HG02970 (cell line): ENCODE results near the gene LRP1-AS.

Experiments used
- ATAC-seq: cut with Tn5 transposase; IDR thresholded peaks from one replicate; pipeline ENCODE4 v1.9.1; 2021; ENCODE audit warnings: mild to moderate bottlenecking, moderate library complexity, moderate number of reproducible peaks; ENCODE audit not compliant: unreplicated experiment, low FRiP score

LRP1-AS gene

DNA sequence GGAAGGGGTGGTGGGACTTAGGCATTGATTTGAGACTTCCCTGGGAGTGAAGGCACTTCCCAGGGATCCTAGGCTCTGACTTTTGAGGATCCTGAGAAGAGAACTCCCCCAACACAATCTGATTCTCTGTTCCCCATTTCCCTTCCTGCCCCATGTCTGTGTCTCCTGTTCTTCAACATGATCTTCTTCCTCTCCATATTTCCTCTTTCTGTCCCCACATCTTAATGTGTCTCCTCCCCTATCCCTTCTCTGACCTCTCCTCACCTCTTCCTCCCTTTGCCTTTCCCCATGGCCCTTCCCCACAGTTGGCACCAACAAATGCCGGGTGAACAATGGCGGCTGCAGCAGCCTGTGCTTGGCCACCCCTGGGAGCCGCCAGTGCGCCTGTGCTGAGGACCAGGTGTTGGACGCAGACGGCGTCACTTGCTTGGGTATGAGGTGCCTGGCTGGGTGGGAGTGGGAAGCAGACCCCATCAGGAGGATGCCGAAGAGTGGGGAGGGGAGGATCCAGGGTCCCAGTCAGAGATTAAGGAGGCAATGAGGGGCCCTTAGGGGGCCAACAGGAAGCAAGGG is 15.2 kb upstream of the LRP1-AS start:
- no peak for ATAC-seq

DNA sequence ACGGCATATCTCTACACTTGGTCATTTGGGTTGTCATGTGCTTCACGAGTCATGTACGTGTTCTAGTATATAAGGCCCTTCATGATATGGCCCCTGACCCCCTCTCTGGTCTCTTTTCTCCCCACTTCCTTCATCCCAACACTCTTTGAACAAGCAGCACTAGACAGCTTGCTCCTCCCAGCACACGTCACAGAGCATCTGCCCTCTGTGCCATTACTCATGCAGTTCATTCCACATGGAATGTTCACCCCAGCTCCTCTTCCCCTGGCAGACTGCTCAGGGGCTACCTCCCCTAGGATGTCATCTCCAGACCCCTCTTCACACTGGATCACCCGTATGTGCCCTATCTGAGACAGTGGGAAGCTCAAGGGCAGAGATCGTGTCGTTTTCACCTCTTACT is 14.1 kb upstream of the LRP1-AS start:
- no peak for ATAC-seq

DNA sequence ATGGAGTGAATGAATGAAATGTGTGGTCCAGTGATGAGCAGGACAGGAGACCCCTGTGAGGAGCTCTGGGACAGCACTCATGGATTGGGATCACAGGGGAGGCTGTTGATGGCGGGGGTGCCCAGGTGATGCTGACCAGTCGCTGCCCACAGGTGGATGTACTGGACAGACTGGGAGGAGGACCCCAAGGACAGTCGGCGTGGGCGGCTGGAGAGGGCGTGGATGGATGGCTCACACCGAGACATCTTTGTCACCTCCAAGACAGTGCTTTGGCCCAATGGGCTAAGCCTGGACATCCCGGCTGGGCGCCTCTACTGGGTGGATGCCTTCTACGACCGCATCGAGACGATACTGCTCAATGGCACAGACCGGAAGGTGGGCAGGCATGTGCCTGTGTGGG is 13.3 kb upstream of the LRP1-AS start:
- ATAC-seq: no peak

DNA sequence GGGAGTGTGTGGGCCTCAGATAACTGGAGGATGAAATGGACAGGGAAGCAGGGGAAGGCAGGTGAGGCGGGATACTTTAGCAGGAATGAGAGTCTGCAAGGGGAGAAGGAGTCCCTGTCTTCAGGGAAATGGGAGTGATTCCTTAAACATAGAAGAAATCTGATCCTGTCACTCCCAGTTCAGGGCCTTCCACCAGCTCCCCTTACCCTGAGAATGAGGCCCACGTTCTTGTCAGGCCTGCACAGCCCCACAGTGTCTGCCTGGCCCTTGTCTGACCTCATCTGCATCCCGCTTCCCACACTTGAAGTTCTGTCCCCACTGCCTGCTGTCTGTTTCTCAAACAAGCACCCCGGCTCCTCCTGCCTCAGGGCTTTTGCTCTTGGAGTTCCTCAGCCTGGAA is 12.6 kb upstream of the LRP1-AS start:
- ATAC-seq: no peak

DNA sequence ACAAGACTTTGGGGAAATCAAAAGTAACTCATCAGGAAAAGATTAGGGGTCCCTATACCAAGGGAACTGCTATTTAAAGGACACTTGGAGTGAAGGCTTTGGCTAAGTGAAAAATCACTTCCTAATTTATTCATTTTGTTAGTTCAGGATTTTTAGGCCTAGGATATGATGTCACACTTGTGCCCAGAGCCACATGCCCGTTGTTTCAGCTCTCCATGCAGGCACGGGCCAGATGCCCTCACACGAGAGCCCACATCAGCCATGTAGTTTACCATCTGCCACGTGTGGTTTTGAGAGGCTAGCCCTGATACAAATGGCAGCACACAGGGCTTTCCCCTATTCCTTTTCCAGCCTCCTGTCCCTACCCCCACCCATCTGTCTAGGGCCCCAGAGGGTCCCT is 11.9 kb upstream of the LRP1-AS start:
- ATAC-seq: no peak

DNA sequence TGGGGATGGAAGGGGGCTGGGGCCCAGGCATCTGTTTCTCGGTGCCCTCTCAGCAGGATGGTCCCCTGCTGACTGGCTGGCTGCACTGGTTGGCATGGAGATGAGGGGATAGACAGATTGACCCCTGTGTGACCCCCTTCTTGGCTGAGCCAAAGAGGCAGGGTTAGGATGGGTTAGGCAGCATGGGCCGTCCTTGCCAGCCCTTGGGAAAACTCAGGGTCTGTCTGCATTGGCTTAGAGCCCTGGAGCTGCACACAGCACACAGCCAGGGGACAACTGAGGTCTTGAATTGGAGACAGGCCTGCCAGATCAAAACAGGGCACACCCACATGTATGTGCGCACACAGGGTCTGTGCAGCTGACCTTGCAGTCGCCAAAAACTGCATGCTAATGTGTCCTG is 11.2 kb upstream of the LRP1-AS start:
- ATAC-seq: no peak

DNA sequence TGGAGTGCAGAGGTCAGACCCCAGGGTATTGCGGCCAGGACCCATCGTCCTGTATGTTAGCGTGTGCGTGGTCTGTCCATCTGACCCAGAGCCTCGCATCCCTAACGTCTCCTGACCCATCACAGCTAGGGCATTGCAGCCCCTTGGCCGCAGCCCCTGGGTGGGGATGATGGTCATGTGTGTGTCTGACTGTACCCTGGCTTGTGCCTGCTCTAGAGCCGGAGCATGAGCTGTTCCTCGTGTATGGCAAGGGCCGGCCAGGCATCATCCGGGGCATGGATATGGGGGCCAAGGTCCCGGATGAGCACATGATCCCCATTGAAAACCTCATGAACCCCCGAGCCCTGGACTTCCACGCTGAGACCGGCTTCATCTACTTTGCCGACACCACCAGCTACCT is 10.8 kb upstream of the LRP1-AS start:
- no peak for ATAC-seq

DNA sequence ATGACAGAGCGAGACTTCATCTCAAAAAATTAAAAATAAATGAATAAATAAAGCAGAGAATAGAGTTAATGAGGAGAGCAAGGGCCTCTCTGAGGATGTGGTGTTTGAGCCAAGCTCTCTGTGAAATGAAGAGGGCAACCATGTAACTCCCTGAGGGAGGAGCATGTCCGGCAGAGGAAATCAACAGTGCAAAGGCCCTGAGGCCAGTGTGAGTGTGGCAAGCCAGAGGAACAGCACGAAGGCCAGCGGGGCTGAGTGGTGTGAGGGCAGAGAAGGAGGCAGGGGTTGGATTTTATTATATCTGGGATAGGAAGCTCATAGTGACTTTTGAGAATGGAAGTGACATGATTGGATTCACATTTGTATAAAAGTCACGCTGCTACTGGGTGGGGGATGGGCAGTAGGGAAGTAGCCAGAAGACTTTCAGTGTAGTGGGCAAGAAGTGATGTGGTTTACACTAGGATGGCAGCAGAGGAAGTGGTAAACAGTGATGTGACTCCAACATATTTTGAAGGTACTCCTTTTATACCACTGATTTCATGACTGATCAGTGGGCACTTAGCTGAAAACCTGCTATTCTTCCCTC is 10.3 kb upstream of the LRP1-AS start:
- no peak for ATAC-seq

DNA sequence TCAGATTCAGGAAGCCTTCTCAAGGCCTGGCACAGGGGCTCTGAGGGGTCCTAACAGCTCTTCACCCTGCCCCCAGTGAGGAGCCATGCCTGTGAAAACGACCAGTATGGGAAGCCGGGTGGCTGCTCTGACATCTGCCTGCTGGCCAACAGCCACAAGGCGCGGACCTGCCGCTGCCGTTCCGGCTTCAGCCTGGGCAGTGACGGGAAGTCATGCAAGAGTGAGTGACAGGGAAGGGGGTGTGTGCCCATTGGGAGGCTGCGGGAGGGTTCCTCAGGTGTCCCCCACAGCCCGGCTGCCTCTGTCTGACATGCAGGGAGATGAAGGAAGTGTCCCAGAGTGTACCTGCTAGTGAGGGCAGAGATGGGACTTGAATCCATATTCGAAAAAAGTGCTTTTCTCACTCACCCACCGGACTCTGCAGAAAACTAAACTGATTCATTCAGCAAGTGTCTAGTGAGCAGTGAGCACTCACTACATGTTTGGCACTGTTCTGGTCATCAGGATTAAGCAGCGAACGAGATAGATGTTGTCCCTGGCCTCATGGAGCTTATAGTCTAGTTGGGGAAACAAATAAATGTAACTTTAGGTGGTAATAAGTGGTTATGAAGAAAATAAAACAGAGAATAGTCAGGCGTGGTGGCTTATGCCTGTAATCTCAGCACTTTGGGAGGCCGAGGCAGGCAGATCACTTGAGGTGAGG is 9.4 kb upstream of the LRP1-AS start:
- ATAC-seq: no peak

DNA sequence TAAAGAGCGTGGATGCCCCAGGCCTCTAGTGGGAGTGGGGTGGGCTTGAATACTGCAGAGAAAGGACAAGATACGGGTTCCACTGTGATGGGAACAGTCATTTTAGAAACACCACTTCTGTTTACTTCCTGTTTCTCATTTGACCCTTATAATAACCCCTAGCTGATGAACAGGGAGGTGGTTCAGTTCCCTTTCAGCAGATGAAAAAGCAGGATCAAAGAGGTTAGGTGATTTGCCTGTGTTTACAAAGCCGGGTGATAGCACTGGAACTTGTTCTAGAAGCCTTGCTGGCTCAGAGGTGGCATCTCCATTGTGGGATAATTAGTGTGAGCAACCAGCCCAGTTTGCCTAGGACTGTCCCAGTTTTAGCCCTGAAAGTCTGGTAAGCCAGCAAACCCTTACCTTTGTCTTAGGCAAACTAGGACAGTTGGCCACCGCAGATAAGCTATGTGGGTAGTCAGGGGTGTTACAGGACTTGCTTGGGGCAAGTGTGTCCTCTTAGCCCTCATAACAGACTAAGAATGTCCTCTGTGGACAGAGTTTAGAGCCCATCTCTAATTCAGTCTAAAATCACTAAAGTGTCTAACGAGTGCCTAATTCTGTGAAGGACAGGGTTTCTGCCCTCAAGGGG is 7.5 kb upstream of the LRP1-AS start:
- no peak for ATAC-seq

DNA sequence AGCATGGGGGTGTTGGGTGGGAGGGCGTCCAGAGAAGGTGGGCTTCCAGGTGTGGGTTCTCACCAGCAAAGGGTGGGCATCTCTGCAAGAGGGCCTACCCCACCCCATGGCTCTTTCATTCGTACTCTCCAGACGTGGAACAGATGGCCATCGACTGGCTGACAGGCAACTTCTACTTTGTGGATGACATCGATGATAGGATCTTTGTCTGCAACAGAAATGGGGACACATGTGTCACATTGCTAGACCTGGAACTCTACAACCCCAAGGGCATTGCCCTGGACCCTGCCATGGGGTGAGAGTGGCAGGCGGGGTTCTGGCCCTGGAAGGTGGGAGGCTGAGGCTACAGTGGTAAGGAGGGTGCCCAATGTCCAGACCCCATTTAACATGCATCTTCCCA is 6.7 kb upstream of the LRP1-AS start:
- no peak for ATAC-seq

DNA sequence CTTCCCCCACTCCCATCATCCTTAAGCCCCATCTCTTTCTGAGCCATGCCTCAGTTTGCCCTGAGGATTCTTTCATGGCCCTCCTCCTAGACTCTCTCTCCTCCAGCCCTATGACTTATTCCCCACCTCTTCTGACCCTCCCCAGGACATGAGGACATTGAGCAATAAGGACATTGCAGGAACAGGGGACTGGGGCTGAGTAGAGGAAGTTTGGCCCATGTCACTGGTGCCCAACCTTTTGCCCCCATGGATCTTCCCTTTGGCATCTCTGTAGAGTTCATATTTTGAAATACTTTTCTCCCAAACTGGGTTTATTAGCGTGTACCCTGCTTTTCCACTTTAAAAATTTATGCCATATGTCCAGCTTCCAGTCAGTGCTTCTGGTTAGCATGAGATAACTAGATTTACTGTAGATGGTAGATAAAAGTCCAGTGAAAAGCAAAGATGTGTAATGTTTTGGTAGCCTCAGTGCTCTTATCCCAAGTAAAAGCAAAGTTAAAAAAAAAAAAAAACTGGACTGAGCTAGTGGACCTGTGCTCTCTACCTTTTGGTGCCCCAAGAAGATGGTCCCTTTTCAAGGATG is 6.1 kb upstream of the LRP1-AS start:
- no peak for ATAC-seq

DNA sequence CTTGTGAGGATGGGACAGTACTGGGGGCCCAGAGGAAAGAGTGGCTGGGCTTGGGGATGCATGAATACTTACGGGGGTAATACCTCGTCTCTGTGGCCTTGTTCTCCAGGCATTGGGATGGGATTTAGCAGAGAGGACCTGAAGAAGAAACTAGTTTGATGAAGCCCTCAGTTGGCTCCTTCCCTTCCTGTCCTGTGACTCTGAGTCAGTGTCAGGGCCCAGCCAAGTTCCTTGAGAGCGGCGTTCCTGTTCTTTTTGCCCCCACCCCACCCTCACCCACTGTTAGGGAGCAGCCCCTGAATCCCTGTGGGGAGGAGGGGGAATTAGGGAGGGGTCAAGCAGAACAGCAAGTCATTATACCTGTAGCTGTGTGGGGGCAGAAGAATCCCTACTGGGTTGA is 5.2 kb upstream of the LRP1-AS start:
- ATAC-seq: no peak

DNA sequence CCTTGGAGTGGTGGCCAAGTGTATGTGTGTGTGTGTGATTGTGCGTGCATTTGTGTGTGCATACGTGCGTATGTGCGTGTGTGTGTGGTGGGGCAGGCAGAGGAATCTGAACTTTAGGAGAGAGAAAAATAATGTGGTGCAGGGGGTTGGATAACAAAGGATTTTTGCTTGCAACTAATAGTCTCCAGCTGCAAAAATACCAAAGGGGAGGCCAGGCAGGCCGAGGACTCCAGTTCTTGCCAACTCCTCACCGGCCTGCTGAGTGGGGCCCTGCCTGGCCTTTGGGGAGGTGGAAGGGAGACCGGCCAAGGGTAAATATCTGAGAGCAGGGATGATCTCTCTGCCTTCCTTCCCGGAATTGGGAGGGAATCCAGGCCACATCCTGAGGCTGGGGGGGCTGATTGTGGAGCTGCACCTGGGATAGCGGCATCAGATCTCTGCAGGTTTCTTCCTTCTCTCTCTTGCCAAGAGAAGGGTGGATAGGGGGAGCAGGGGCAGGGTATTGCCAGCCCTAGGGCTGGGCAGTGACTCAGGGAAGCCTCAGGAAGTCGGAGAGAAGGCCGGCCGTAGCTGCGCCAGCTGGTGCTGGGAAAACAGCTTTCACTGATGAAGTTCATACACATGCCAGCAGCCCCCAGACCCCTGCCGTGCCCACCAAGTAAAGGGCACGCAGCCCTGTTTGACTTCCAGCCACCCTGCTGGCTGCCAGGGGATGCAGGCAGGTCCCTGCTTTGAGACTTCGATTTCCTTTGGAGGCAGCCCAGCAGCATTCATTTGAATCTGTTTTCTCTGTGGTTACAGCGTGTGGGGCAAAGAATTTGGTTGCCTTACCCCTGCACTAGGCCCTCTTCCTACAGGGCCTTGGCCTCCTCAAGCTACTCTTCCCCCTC is 4.6 kb upstream of the LRP1-AS start:
- ATAC-seq: no peak

DNA sequence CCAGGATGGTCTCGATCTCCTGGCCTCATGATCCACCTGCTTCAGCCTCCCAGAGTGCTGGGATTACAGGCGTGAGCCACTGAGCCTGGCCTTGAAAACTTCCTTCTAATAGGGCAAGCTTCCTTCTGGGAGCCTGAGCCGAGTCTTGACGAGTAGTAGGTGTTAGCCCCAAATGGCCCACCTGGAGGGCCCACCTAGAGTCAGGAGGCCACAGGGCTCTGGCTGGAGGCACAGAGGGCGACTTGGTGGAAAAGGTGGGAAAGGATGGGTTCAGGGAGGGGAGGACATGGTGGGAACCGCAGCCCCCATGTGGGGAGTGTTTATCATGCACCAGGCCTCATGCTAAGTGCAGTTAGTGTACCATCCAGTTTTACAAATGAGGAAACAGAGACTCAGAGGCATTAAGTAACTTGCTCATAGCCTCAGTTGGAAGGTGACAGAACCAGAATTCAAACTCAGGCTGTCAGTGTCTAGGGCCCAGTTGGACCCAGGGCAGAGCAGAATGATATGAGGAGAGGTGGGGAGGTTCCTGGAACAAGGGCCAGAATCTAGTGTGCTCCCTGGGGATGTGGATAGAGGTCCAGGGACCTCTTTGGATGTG is 3.1 kb upstream of the LRP1-AS start:
- ATAC-seq: no peak

DNA sequence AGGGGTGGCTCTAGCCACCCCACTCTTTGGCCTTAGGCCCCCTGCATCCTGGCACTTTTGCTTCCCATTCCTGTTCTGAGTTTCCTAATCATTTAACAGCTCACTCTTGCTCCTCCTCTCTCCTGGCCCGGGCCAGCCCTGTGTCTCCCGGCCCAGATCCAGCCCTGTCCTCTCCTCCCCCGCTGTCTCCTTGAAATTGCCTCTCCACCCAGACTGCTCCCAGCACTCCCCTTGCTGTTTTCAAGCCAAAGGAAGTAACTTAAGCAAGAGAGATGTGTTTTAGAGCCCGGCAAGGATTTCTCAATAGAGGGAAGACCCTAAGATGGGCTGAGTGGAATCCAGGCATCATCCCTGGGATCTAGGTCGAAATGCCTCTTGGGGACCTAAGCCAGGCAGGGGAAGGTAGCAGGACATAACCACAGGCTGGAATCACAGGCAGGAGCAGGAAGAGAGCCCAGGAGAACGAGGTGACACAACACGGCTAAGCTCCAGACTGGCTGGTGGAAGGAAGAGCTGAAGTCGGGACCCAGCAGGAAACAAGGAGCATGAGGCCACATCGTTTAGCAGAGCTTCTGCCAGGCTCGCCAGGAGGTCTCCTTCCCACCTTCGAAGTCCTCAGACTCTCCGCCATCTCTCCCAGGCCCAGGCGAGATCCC is 2.0 kb upstream of the LRP1-AS start:
- ATAC-seq: no peak

DNA sequence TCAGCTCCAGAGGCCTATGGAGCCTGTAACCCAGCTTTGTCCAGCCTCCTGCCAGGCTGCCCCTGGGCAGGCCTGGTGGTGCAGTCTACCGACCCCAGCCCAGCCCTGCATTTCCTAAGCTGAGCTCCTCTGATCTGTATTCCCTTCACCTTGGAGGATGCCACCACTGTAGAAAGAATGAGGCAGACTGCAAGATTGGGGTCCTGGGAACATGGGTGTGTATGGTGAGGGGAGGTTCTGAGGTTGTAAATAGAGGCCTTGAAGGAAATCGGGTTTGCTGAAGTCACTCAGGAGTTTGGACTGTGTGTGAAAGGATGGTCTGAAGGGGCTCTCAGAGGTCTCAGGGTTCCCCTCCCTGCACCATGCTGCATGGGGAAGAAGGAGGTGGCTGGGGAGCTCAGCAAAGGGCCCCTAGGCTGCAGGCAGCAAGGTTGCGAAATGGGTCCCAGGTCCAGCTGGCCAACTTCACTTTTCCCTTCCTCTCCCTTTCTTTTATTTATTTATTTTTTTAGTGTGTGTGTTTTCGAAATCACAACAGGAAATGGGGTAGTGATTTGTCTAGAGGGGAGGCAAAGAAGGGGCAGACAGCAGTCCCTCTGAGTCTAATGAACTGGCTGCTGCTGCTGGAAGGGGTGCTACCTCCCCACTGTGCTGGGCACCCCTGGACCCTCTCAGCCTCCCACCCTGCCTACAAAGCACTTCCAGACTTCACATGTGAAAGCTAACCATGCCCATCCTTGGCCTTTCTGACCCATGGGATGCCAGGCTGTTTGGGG is 1.2 kb upstream of the LRP1-AS start:
- no peak for ATAC-seq

DNA sequence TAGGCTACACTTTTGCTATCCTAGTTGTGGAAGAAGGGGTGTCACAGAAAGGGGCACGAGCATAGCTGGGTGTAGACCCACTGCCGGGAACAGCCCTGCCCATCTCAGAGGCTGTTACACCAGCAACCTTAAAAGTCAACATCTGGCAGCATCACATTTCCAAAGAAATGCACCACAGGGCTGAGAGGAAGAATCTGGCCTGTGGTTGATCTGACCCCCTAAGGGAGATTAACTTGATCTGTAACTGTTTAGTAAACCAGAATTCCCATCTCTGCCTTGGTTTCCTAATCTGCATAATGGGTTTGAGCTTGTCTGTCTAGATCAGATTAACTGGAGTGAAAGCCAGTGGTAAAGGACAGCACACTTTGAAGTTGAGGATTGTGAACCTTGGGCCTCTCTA is 1.3 kb downstream of the LRP1-AS start:
- no peak for ATAC-seq
